ENCODE results near the gene CAGE1.

GRCh38 chr6:7367408-7367807 is 22.1 kb downstream of the CAGE1 start:
- no peak for TF ChIP-seq CTCF (IDR thresholded peaks at IDR 0.05; ENCODE audit: low read depth, low read length)
- no peak for TF ChIP-seq EZH2phosphoT487 (IDR thresholded peaks at IDR 0.05; ENCODE audit: low read depth)
